ENCODE data around the gene HECTD1. TPM values are rescaled to one million over a fixed set of nuclear protein-coding genes. Genes with fewer than 3 reads are reported as not detected.

The HECTD1 gene
- polyA plus RNA-seq, 2 of the 4 experiments (the other 2 are of a cell fraction), result 60.7 to 149 TPM

DNA sequence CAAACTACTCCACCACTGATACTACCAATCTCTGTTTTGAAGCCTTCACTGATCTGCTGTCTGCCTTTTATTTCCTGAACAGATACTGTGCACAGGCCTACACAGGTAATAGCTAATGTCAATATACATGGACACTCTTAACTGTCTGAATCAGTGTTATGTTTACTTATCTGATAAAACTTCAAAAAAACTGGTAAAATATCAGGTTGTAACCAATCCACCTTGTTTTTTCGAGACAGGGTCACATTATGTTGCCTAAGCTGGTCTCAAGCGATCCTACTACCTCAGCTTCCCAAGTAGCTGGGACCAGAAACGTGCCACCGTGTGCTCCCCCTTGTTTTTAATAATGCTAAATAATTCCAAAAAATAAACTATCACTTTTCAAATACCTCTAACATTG lies 43.5 kb downstream of the HECTD1 start (continued):
- TF ChIP-seq, protein P1, sequence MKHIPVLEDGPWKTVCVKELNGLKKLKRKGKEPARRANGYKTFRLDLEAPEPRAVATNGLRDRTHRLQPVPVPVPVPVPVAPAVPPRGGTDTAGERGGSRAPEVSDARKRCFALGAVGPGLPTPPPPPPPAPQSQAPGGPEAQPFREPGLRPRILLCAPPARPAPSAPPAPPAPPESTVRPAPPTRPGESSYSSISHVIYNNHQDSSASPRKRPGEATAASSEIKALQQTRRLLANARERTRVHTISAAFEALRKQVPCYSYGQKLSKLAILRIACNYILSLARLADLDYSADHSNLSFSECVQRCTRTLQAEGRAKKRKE (CRISPR knock-in tag; IDR thresholded peaks at IDR 0.05; ENCODE audit: low read depth), result no peak

DNA sequence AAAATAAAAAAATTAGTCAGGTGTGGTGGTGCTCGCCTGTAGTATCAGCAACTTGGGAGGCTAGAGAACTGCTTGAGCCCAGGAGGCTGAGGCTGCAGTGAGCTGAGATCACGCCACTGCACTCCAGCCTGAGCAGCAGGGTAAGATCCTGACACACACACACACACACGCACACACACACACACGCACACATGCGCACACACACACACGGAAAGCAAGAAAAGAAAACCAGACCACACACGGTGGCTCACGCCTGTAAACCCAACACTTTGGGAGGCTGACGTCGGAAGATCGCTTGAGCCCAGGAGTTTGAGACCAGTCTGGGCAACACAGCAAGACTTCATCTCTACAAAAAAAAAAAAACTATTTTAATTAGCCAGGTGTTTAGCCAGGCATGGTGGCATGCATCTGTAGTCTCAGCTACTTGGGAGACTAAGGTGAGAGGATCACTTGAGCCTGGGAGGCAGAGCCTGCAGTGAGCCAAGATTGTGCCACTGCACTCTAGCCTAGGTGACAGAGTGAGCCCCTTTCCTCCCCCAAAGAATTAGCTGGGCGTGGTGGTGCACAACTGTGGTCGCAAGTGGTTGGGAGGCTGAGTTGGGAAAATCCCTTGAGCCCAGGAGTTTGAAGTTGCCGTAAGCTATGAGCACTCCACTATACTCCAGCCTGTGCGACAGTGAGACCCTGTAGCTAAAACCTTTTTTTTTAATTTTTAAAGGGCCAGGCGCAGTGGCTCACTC lies 44.5 kb downstream of the HECTD1 start:
- CTCF ChIA-PET, result interaction anchor here (0.6 to 1.3 kb wide), 2 partner anchors 12 to 89 kb away, joined by 3 to 4 read pairs; no protein-coding TSS in a partner anchor

DNA sequence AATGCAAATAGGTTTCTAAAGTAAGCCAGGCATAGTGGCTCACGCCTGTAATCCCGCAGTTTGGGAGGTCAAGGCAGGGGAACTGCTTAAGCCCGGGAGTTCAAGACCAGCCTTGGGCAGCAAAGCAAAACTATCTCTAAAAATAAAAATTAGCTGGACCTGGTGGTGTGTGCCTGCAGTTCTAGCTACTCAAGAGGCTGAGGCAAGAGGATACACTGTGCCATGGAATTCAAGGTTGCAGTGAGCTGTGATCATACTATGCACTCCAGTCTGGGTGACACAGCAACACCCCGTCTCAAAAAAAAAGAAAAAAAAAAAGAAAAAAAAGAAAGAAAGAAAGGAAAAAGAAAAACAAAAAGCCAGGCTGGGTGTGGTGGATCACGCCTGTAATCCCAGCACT lies 46.3 kb downstream of the HECTD1 start:
- CTCF ChIA-PET, result interaction anchor here (0.6 kb wide), 1 partner anchor 47 kb away, joined by 3 read pairs; the partner anchor contains the start of gene HECTD1
- Histone ChIP-seq H3K27ac (peak overlapping the region in 1 of 2 experiments; percentile 61; a peak in 3 of 6 replicates), H3K9me3 (no peaks in the 10 kb centered on the region), H3K4me3 (no peak overlapping the region), H3K4me2 (no peak overlapping the region), H3K4me1 (peaks cover 56% of the 10 kb centered on the region)
- POLR2A ChIA-PET, result no interaction called here
- no peak for FAIRE-seq
- no peak for DNase-seq (ENCODE audit: low read depth in 1 of 2, low spot score in 1 of 2)
- WGBS (ENCODE audit: missing lambda C conversion rate), result 88% methylated on average over 5 of the region's 5 CpGs
- ATAC-seq, result no peak
- TF ChIP-seq, protein P2, sequence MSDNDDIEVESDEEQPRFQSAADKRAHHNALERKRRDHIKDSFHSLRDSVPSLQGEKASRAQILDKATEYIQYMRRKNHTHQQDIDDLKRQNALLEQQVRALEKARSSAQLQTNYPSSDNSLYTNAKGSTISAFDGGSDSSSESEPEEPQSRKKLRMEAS (IDR thresholded peaks at IDR 0.05), result no peak
- no peak for TF ChIP-seq EHMT2 (IDR thresholded peaks at IDR 0.05; ENCODE audit: low read depth)
- no peak for TF ChIP-seq TP53 (CRISPR knock-in tag; IDR thresholded peaks at IDR 0.05)
- TF ChIP-seq ZFP36 (IDR thresholded peaks at IDR 0.05; ENCODE audit: borderline replicate concordance, partially characterized antibody), result no peak
- no peak for TF ChIP-seq KDM5A (IDR thresholded peaks at IDR 0.05)
- no peak for TF ChIP-seq POLR2A (IDR thresholded peaks at IDR 0.05; ENCODE audit: low read length)
- no peak for TF ChIP-seq ZSCAN20 (CRISPR knock-in tag; IDR thresholded peaks at IDR 0.05)
- TF ChIP-seq, protein P3, sequence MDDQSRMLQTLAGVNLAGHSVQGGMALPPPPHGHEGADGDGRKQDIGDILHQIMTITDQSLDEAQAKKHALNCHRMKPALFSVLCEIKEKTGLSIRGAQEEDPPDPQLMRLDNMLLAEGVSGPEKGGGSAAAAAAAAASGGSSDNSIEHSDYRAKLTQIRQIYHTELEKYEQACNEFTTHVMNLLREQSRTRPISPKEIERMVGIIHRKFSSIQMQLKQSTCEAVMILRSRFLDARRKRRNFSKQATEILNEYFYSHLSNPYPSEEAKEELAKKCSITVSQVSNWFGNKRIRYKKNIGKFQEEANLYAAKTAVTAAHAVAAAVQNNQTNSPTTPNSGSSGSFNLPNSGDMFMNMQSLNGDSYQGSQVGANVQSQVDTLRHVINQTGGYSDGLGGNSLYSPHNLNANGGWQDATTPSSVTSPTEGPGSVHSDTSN (IDR thresholded peaks at IDR 0.05), result no peak
- no peak for TF ChIP-seq PHF8 (IDR thresholded peaks at IDR 0.05; ENCODE audit: borderline replicate concordance, low read depth)

More for the DNA sequence above, 44.5 kb downstream of the HECTD1 start:
- ATAC-seq (no peak), FAIRE-seq (no peak), DNase-seq (ENCODE audit: low read depth in 1 of 2, low spot score in 1 of 2) (no peak)
- Histone ChIP-seq H3K4me3 (no peak overlapping the region), H3K27ac (peak overlapping the region; percentile 80 to 90; a peak in 4 of 6 replicates), H3K9me3 (no peaks in the 10 kb centered on the region), H3K4me1 (peaks cover 59% of the 10 kb centered on the region), H3K4me2 (peak overlapping the region; percentile 77)
- POLR2A ChIA-PET, result interaction anchor here (1.0 kb wide), 1 partner anchor 44 kb away, joined by 3 read pairs; the partner anchor contains the start of gene HECTD1
- TF ChIP-seq SREBF2 (IDR thresholded peaks at IDR 0.05) (no peak), JUNB (IDR thresholded peaks at IDR 0.05) (no peak), FOXS1 (CRISPR knock-in tag; IDR thresholded peaks at IDR 0.05) (no peak), HOXB5 (CRISPR knock-in tag; IDR thresholded peaks at IDR 0.05) (no peak), MYC (IDR thresholded peaks at IDR 0.05; ENCODE audit: borderline replicate concordance, low read length) (no peak), ZFP36 (IDR thresholded peaks at IDR 0.05; ENCODE audit: borderline replicate concordance, partially characterized antibody) (no peak)
- TF ChIP-seq, protein P4, sequence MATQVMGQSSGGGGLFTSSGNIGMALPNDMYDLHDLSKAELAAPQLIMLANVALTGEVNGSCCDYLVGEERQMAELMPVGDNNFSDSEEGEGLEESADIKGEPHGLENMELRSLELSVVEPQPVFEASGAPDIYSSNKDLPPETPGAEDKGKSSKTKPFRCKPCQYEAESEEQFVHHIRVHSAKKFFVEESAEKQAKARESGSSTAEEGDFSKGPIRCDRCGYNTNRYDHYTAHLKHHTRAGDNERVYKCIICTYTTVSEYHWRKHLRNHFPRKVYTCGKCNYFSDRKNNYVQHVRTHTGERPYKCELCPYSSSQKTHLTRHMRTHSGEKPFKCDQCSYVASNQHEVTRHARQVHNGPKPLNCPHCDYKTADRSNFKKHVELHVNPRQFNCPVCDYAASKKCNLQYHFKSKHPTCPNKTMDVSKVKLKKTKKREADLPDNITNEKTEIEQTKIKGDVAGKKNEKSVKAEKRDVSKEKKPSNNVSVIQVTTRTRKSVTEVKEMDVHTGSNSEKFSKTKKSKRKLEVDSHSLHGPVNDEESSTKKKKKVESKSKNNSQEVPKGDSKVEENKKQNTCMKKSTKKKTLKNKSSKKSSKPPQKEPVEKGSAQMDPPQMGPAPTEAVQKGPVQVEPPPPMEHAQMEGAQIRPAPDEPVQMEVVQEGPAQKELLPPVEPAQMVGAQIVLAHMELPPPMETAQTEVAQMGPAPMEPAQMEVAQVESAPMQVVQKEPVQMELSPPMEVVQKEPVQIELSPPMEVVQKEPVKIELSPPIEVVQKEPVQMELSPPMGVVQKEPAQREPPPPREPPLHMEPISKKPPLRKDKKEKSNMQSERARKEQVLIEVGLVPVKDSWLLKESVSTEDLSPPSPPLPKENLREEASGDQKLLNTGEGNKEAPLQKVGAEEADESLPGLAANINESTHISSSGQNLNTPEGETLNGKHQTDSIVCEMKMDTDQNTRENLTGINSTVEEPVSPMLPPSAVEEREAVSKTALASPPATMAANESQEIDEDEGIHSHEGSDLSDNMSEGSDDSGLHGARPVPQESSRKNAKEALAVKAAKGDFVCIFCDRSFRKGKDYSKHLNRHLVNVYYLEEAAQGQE (IDR thresholded peaks at IDR 0.05), result no peak
- WGBS (ENCODE audit: missing lambda C conversion rate), result 87% methylated on average over 16 of the region's 16 CpGs
